SK-N-SH (cell line): ENCODE data around the gene CBX6. TPM values are rescaled to one million over a fixed set of nuclear protein-coding genes. Genes with fewer than 3 reads are reported as not detected.

Experiments
- CTCF ChIA-PET: fragments of 300-600, 350-600 bp; formaldehyde crosslinking; extraction: SDS; loops from one replicate; lab custom pipeline; 2021; lab: Yijun Ruan, JAX
- POLR2A ChIA-PET: fragments of 350-600 bp; sonication (Branson Sonifier 250); formaldehyde crosslinking; extraction: SDS; loops from one replicate; lab custom pipeline; 2020; ENCODE audit warnings: antibody characterized with exemption, inconsistent platforms; lab: Yijun Ruan, JAX
- DNase-seq: peaks from one replicate; pipeline ENCODE4 v3.0.0; 2012
- H2AFZ ChIP-seq: fragments of 200-600 bp; sonication (generic); 2 replicates; pipeline ENCODE4 v1.8.1; 2016; ENCODE audit warnings: antibody characterized with exemption, mild to moderate bottlenecking, low read depth
- H3F3A ChIP-seq: fragments of 200-600 bp; sonication (generic); replicated peaks from 2 replicates; pipeline ENCODE3; 2016; ENCODE audit warnings: antibody characterized with exemption, mild to moderate bottlenecking; ENCODE audit not compliant: insufficient read depth
- H3K27ac ChIP-seq, 2 experiments: fragments of 200-500 bp in 1 of 2; fragments of 200-600 bp in 1 of 2; sonication (Bioruptor generic) in 1 of 2; sonication (generic), shearing (Covaris generic) in 1 of 2; 2 replicates each; pipeline versions ENCODE4 v1.5.1 to v1.6.1; 2014 to 2016; ENCODE audit warnings: low read depth in 2 of 2, inconsistent platforms in 1 of 2, low read length in 1 of 2, mild to moderate bottlenecking in 1 of 2, mixed read lengths in 1 of 2
- H3K27me3 ChIP-seq: fragments of 200-600 bp; sonication (generic), shearing (Covaris generic); 2 replicates; pipeline ENCODE4 v1.6.1; 2016; ENCODE audit warnings: mixed run types; ENCODE audit not compliant: insufficient read depth
- H3K36me3 ChIP-seq, 2 experiments: fragments of 200-500 bp in 1 of 2; fragments of 200-600 bp in 1 of 2; sonication (Bioruptor generic) in 1 of 2; sonication (generic) in 1 of 2; replicated peaks in 1 of 2; 2 replicates each; pipeline versions ENCODE3 to v1.5.1; 2014 to 2016; ENCODE audit warnings: low read length in 1 of 2, mild to moderate bottlenecking in 1 of 2; ENCODE audit not compliant: insufficient read depth in 2 of 2, control insufficient read depth in 1 of 2
- H3K4me1 ChIP-seq, 2 experiments: fragments of 200-500 bp in 1 of 2; fragments of 200-600 bp in 1 of 2; sonication (Bioruptor generic) in 1 of 2; sonication (generic), shearing (Covaris generic) in 1 of 2; 2 replicates each; pipeline versions ENCODE4 v1.5.1 to v1.6.1; 2014 to 2016; ENCODE audit warnings: low read depth in 1 of 2, low read length in 1 of 2, mixed run types in 1 of 2; ENCODE audit not compliant: insufficient read depth in 2 of 2, control insufficient read depth in 1 of 2
- H3K4me2 ChIP-seq: fragments of 200-600 bp; sonication (generic), shearing (Covaris generic); 2 replicates; pipeline ENCODE4 v1.6.1; 2017; ENCODE audit warnings: mixed run types
- H3K4me3 ChIP-seq, 2 experiments: fragments of 200-500 bp in 1 of 2; fragments of 200-600 bp in 1 of 2; sonication (Bioruptor generic) in 1 of 2; sonication (generic), shearing (Covaris generic) in 1 of 2; 2 replicates each; pipeline versions ENCODE4 v1.5.1 to v1.8.1; 2014 to 2016; ENCODE audit warnings: low read depth in 2 of 2, inconsistent platforms in 1 of 2, low read length in 1 of 2, mild to moderate bottlenecking in 1 of 2, mixed read lengths in 1 of 2, moderate library complexity in 1 of 2
- H3K79me2 ChIP-seq: fragments of 200-600 bp; sonication (generic); 2 replicates; pipeline ENCODE4 v1.8.1; 2017; ENCODE audit warnings: mild to moderate bottlenecking; ENCODE audit not compliant: insufficient read depth
- H3K9ac ChIP-seq: fragments of 200-600 bp; sonication (generic); 2 replicates; pipeline ENCODE4 v1.6.1; 2017; ENCODE audit warnings: mixed run types
- H3K9me2 ChIP-seq: fragments of 200-600 bp; sonication (generic); 2 replicates; pipeline ENCODE4 v1.6.1; 2017; ENCODE audit warnings: mixed run types
- H3K9me3 ChIP-seq: fragments of 200-600 bp; sonication (generic); 2 replicates; pipeline ENCODE4 v1.6.1; 2017; ENCODE audit warnings: mixed run types, mild to moderate bottlenecking, moderate library complexity
- H4K20me1 ChIP-seq: fragments of 200-600 bp; sonication (generic); 2 replicates; pipeline ENCODE4 v1.6.1; 2017; ENCODE audit warnings: mild to moderate bottlenecking, mixed run types; ENCODE audit not compliant: insufficient read depth
- ELF1 ChIP-seq: IDR thresholded peaks from 2 replicates; pipeline ENCODE4 v1.4.0; 2012
- EP300 ChIP-seq, 2 experiments: IDR thresholded peaks; 2 replicates each; pipeline versions ENCODE4 v1.4.0 to v1.6.1; 2012; ENCODE audit warnings: borderline replicate concordance in 1 of 2, low read depth in 1 of 2, low read length in 1 of 2
- FOSL2 ChIP-seq: IDR thresholded peaks from 2 replicates; pipeline ENCODE4 v1.4.0; 2012; ENCODE audit warnings: low read depth, mild to moderate bottlenecking, moderate library complexity, borderline replicate concordance
- FOXM1 ChIP-seq: IDR thresholded peaks from 2 replicates; pipeline ENCODE4 v1.4.0; 2012; ENCODE audit warnings: low read depth, mild to moderate bottlenecking
- GABPA ChIP-seq: IDR thresholded peaks from 2 replicates; pipeline ENCODE4 v1.4.0; 2012; ENCODE audit warnings: low read depth, mild to moderate bottlenecking
- MXI1 ChIP-seq: IDR thresholded peaks from 2 replicates; pipeline ENCODE4 v1.6.1; 2012; ENCODE audit warnings: mild to moderate bottlenecking, low read depth, low read length, improper control_type of control experiment
- NRF1 ChIP-seq: IDR thresholded peaks from 2 replicates; pipeline ENCODE4 v1.6.1; 2012; ENCODE audit warnings: low read depth, mild to moderate bottlenecking, low read length
- RCOR1 ChIP-seq: fragments of 150-350 bp; IDR thresholded peaks from 2 replicates; pipeline ENCODE4 v1.6.1; 2017; ENCODE audit warnings: antibody characterized with exemption, low read length
- SMC3 ChIP-seq: IDR thresholded peaks from 2 replicates; pipeline ENCODE4 v1.6.1; 2012; ENCODE audit warnings: low read depth, low read length, improper control_type of control experiment
- TAF1 ChIP-seq: IDR thresholded peaks from 2 replicates; pipeline ENCODE4 v1.6.1; 2012; ENCODE audit warnings: low read depth, mild to moderate bottlenecking, low read length, moderate library complexity, borderline replicate concordance
- TCF12 ChIP-seq: IDR thresholded peaks from 2 replicates; pipeline ENCODE4 v1.4.0; 2012
- TEAD4 ChIP-seq: IDR thresholded peaks from 2 replicates; pipeline ENCODE4 v1.4.0; 2012; ENCODE audit warnings: mild to moderate bottlenecking, borderline replicate concordance; ENCODE audit not compliant: insufficient read depth
- WGBS: methylation state at CpG from one replicate; pipeline ENCODE4 v1.1.6; 2017; ENCODE audit warnings: low lambda C conversion rate; 5-methylcytosine and 5-hydroxymethylcytosine counted together
- polyA plus RNA-seq, 3 experiments: library from polyadenylated mRNA; depleted of rRNA; stranded (reverse); fragments of >200 nt; gene quantifications; 2 replicates each; pipeline ENCODE4 v1.2.3, GENCODE V29; 2012
- TF ChIP-seq, protein P1 (sequence below): fragments of 200-600 bp; sonication (generic); IDR thresholded peaks from 2 replicates; pipeline ENCODE4 v1.6.1; 2017; ENCODE audit warnings: antibody characterized with exemption, mild to moderate bottlenecking, moderate library complexity
- TF ChIP-seq, protein P2 (sequence below): fragments of 150-350 bp; IDR thresholded peaks from 2 replicates; pipeline ENCODE4 v1.6.1; 2017; ENCODE audit warnings: antibody characterized with exemption, low read length, low read depth, borderline replicate concordance
- TF ChIP-seq, protein P3 (sequence below): IDR thresholded peaks from 2 replicates; pipeline ENCODE4 v1.4.0; 2012; ENCODE audit warnings: low read depth, borderline replicate concordance
- TF ChIP-seq, protein P4 (sequence below): IDR thresholded peaks from 2 replicates; pipeline ENCODE4; 2012

Gene CBX6
- polyA plus RNA-seq, 1 of the 3 experiments (the other 2 are of a cell fraction), result 5.4 TPM

DNA sequence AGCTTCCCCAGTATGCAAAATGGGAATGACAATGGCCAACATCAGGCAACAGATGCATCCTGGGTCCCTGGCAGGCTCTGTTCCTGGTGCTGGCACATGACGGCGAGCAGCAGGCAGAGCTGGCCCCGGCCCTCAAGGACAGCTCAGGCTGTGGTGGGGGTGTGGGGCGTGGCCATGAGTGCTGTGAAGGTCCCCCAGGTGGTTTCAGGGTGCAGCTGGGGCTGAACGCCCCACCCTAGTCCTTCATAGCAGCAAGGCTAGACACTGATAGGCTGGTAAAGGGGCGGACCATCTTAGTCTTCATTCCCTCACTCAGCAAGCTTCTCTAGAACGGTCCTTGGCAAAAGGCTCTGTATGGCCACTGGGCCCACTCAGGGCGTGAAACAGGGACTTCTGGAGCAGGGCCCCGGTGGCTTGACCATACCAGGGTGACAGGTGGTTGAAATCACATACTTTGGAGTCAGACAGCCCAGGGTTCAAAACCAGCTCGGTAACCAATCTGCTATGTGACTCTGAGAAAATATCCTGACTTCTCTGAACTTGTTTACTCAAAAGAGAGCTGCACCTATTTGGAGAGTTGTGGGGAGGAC is 43.3 kb downstream of the CBX6 start:
- H3F3A ChIP-seq, result no peaks in the 10 kb centered on the region
- H3K9me2 ChIP-seq, result no peaks in the 10 kb centered on the region
- no peak overlapping the region for H3K27ac ChIP-seq
- no peak overlapping the region for H3K9ac ChIP-seq
- no peak overlapping the region for H2AFZ ChIP-seq
- no peak for DNase-seq
- no peak overlapping the region for H3K4me2 ChIP-seq
- no peaks in the 10 kb centered on the region for H4K20me1 ChIP-seq
- no peaks in the 10 kb centered on the region for H3K9me3 ChIP-seq
- CTCF ChIA-PET, result interaction anchor here (1.3 kb wide), 1 partner anchor 14 kb away, joined by 4 read pairs; no protein-coding TSS in a partner anchor
- no peaks in the 10 kb centered on the region for H3K79me2 ChIP-seq
- POLR2A ChIA-PET, result no interaction called here
- no peaks in the 10 kb centered on the region for H3K36me3 ChIP-seq
- WGBS, result 18% methylated on average over 2 of the region's 10 CpGs
- no peaks in the 10 kb centered on the region for H3K27me3 ChIP-seq
- H3K4me1 ChIP-seq, result no peaks in the 10 kb centered on the region
- no peak overlapping the region for H3K4me3 ChIP-seq
- no peak for TF ChIP-seq MXI1
- no peak for TF ChIP-seq TAF1
- TF ChIP-seq SMC3, result no peak
- TF ChIP-seq GABPA, result no peak
- TF ChIP-seq RCOR1, result no peak
- TF ChIP-seq, protein P1, sequence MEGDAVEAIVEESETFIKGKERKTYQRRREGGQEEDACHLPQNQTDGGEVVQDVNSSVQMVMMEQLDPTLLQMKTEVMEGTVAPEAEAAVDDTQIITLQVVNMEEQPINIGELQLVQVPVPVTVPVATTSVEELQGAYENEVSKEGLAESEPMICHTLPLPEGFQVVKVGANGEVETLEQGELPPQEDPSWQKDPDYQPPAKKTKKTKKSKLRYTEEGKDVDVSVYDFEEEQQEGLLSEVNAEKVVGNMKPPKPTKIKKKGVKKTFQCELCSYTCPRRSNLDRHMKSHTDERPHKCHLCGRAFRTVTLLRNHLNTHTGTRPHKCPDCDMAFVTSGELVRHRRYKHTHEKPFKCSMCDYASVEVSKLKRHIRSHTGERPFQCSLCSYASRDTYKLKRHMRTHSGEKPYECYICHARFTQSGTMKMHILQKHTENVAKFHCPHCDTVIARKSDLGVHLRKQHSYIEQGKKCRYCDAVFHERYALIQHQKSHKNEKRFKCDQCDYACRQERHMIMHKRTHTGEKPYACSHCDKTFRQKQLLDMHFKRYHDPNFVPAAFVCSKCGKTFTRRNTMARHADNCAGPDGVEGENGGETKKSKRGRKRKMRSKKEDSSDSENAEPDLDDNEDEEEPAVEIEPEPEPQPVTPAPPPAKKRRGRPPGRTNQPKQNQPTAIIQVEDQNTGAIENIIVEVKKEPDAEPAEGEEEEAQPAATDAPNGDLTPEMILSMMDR, result no peak
- no peak for TF ChIP-seq EP300 (IDR thresholded peaks at IDR 0.05; ENCODE audit: borderline replicate concordance in 1 of 2, low read depth in 1 of 2, low read length in 1 of 2)

DNA sequence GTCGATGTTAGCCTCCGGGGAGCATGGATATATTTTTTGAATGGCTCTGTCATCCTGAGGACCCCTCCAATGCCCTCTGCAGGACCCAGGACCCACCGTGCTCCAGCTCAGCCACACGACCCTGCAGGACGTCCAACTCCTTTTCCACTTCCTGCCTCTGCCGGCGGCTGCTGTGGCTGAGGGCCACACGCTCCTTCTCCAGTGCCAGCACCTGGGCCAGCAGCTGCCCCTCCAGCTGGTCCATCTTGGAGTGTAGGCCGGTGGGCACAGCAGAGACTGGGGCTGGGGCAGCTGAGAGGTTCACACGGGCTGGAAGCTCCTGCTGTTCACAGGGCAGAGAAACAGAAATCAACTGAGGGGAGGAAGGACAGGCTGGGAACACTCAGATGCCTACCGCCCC is 43.8 kb downstream of the CBX6 start:
- ChIA-PET CTCF (interaction anchor here (1.3 to 1.4 kb wide), 2 partner anchors 15 to 42 kb away, joined by 3 to 4 read pairs; no protein-coding TSS in a partner anchor), POLR2A (no interaction called here)
- Histone ChIP-seq H3K4me3 (no peak overlapping the region), H3K9me3 (no peaks in the 10 kb centered on the region), H3K9ac (no peak overlapping the region), H3K9me2 (no peaks in the 10 kb centered on the region), H3K36me3 (no peaks in the 10 kb centered on the region), H2AFZ (no peak overlapping the region), H3K27me3 (no peaks in the 10 kb centered on the region), H3K79me2 (no peaks in the 10 kb centered on the region), H3F3A (no peaks in the 10 kb centered on the region), H4K20me1 (no peaks in the 10 kb centered on the region), H3K4me2 (no peak overlapping the region), H3K4me1 (no peaks in the 10 kb centered on the region), H3K27ac (no peak overlapping the region)
- DNase-seq, result no peak
- 76% methylated on average over 10 of the region's 11 CpGs for WGBS
- TF ChIP-seq TCF12 (no peak), FOSL2 (no peak), ELF1 (no peak), NRF1 (no peak), TEAD4 (no peak), SMC3 (no peak), FOXM1 (no peak)
- TF ChIP-seq, protein P1, result no peak
- TF ChIP-seq, protein P2, sequence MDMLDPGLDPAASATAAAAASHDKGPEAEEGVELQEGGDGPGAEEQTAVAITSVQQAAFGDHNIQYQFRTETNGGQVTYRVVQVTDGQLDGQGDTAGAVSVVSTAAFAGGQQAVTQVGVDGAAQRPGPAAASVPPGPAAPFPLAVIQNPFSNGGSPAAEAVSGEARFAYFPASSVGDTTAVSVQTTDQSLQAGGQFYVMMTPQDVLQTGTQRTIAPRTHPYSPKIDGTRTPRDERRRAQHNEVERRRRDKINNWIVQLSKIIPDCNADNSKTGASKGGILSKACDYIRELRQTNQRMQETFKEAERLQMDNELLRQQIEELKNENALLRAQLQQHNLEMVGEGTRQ, result no peak
- TF ChIP-seq, protein P3, sequence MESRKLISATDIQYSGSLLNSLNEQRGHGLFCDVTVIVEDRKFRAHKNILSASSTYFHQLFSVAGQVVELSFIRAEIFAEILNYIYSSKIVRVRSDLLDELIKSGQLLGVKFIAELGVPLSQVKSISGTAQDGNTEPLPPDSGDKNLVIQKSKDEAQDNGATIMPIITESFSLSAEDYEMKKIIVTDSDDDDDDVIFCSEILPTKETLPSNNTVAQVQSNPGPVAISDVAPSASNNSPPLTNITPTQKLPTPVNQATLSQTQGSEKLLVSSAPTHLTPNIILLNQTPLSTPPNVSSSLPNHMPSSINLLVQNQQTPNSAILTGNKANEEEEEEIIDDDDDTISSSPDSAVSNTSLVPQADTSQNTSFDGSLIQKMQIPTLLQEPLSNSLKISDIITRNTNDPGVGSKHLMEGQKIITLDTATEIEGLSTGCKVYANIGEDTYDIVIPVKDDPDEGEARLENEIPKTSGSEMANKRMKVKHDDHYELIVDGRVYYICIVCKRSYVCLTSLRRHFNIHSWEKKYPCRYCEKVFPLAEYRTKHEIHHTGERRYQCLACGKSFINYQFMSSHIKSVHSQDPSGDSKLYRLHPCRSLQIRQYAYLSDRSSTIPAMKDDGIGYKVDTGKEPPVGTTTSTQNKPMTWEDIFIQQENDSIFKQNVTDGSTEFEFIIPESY, result no peak
- TF ChIP-seq, protein P4, sequence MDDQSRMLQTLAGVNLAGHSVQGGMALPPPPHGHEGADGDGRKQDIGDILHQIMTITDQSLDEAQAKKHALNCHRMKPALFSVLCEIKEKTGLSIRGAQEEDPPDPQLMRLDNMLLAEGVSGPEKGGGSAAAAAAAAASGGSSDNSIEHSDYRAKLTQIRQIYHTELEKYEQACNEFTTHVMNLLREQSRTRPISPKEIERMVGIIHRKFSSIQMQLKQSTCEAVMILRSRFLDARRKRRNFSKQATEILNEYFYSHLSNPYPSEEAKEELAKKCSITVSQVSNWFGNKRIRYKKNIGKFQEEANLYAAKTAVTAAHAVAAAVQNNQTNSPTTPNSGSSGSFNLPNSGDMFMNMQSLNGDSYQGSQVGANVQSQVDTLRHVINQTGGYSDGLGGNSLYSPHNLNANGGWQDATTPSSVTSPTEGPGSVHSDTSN, result no peak
